Suprapubic skin (tissue), 4 donors: ENCODE data around the gene CT45A9. TPM values are rescaled to one million over a fixed set of nuclear protein-coding genes. Genes with fewer than 3 reads are reported as not detected.
"Not testable (repeated sequence)": the region's sequence is repeated elsewhere in the genome, so short reads cannot be mapped to it uniquely, and the experiment has no call there.

Source experiments
- DNase-seq, 2 donors: peaks; one replicate each; pipeline ENCODE4 v3.0.0-alpha.2; 2019; ENCODE audit warnings: low spot score in 2 of 2
- H3K27ac ChIP-seq: fragments of 200-600 bp; sonication (generic); one replicate; pipeline ENCODE4 v1.5.1; 2019
- H3K27me3 ChIP-seq: fragments of 200-600 bp; sonication (generic); one replicate; pipeline ENCODE4 v1.5.1; 2019
- H3K36me3 ChIP-seq: fragments of 200-600 bp; sonication (generic); one replicate; pipeline ENCODE4 v1.5.1; 2019
- H3K4me1 ChIP-seq: fragments of 200-600 bp; sonication (generic); one replicate; pipeline ENCODE4 v1.5.1; 2019
- H3K4me3 ChIP-seq: fragments of 200-600 bp; sonication (generic); one replicate; pipeline ENCODE4 v1.5.1; 2019; ENCODE audit warnings: mild to moderate bottlenecking
- H3K9me3 ChIP-seq: fragments of 200-600 bp; sonication (generic); one replicate; pipeline ENCODE4 v1.5.1; 2019
- CTCF ChIP-seq, 2 donors: fragments of 200-600 bp in 1 of 2; fragments of 450-650 bp in 1 of 2; sonication (generic) in 1 of 2; IDR thresholded peaks; one replicate each; pipeline ENCODE4 v1.5.1; 2016 to 2019; ENCODE audit warnings: antibody characterized with exemption in 2 of 2, mild to moderate bottlenecking in 1 of 2, moderate library complexity in 1 of 2
- EP300 ChIP-seq: sonication (generic); formaldehyde crosslinking; IDR thresholded peaks from one replicate; pipeline ENCODE4 v1.6.1; 2017; ENCODE audit warnings: antibody characterized with exemption
- POLR2A ChIP-seq, 2 donors: fragments of 450-650 bp; IDR thresholded peaks; one replicate each; pipeline ENCODE4 v1.6.1; 2017; ENCODE audit warnings: antibody characterized with exemption in 2 of 2, mild to moderate bottlenecking in 2 of 2, moderate library complexity in 2 of 2
- POLR2AphosphoS5 ChIP-seq, 3 donors: sonication (generic); formaldehyde crosslinking; IDR thresholded peaks; one replicate each; pipeline ENCODE4 v1.6.1; 2017; ENCODE audit warnings: antibody characterized with exemption in 3 of 3
- WGBS: methylation state at CpG from one replicate; pipeline ENCODE4 v1.1.5; 2018; 5-methylcytosine and 5-hydroxymethylcytosine counted together
- total RNA-seq, 4 donors: library from RNA; depleted of rRNA; stranded (reverse); fragments of >200 nt; gene quantifications; one replicate each; pipeline ENCODE4 v1.1.0, GENCODE V29; 2016

CT45A9 gene
- total RNA-seq: not detected

GRCh38 chrX:135871712-135872111 is at the start of gene CT45A9:
CT45A9 (minus strand) TSS chrX:135871812; CDS start chrX:135868061, 3,751 bp downstream.
- not testable (repeated sequence) for H3K9me3 ChIP-seq, H3K4me1 ChIP-seq, H3K27ac ChIP-seq, H3K27me3 ChIP-seq, H3K4me3 ChIP-seq, H3K36me3 ChIP-seq, DNase-seq
- WGBS: no CpG with 5 or more reads among the region's 17 CpGs

- H3K4me1 ChIP-seq, H3K9me3 ChIP-seq, DNase-seq, H3K36me3 ChIP-seq, H3K27me3 ChIP-seq, H3K4me3 ChIP-seq, H3K27ac ChIP-seq: not testable (repeated sequence)
- WGBS: 27% methylated on average over 1 of the region's 1 CpG
These were observed 48.9 kb upstream of the CT45A9 start for GRCh38 chrX:135920516-135920915.

- H3K36me3 ChIP-seq: no peaks in the 10 kb centered on the region
- TF ChIP-seq EP300 (no peak), POLR2AphosphoS5 (IDR thresholded peaks at IDR 0.05) (no peak), CTCF (IDR thresholded peaks at IDR 0.05) (no peak), POLR2A (IDR thresholded peaks at IDR 0.05) (no peak)
- DNase-seq: no peak
- 77% methylated on average over 5 of the region's 5 CpGs for WGBS
- H3K27ac ChIP-seq: no peak overlapping the region
- no peaks in the 10 kb centered on the region for H3K9me3 ChIP-seq
- no peaks in the 10 kb centered on the region for H3K4me1 ChIP-seq
- H3K4me3 ChIP-seq: no peak overlapping the region
- H3K27me3 ChIP-seq: no peaks in the 10 kb centered on the region
These were observed 42.8 kb upstream of the CT45A9 start for GRCh38 chrX:135914404-135914803.

GRCh38 chrX:135910251-135910650 is 38.6 kb upstream of the CT45A9 start:
- no peaks in the 10 kb centered on the region for H3K36me3 ChIP-seq
- 71% methylated on average over 5 of the region's 5 CpGs for WGBS
- no peaks in the 10 kb centered on the region for H3K9me3 ChIP-seq
- H3K27me3 ChIP-seq: no peaks in the 10 kb centered on the region
- TF ChIP-seq POLR2AphosphoS5 (IDR thresholded peaks at IDR 0.05) (no peak), POLR2A (IDR thresholded peaks at IDR 0.05) (no peak), EP300 (no peak), CTCF (IDR thresholded peaks at IDR 0.05) (no peak)
- H3K27ac ChIP-seq: no peak overlapping the region
- no peak overlapping the region for H3K4me3 ChIP-seq
- H3K4me1 ChIP-seq: no peaks in the 10 kb centered on the region
- no peak for DNase-seq

- WGBS: 81% methylated on average over 21 of the region's 22 CpGs
- Histone ChIP-seq H3K36me3 (no peaks in the 10 kb centered on the region), H3K9me3 (no peaks in the 10 kb centered on the region), H3K27me3 (no peaks in the 10 kb centered on the region), H3K4me3 (no peak within 1 kb of the TSS), H3K27ac (no peak within 1 kb of the TSS), H3K4me1 (no peaks in the 10 kb centered on the region)
- DNase-seq: no peak
- no peak for TF ChIP-seq POLR2AphosphoS5 (IDR thresholded peaks at IDR 0.05)
- TF ChIP-seq EP300: no peak
- TF ChIP-seq CTCF (IDR thresholded peaks at IDR 0.05): no peak
- no peak for TF ChIP-seq POLR2A (IDR thresholded peaks at IDR 0.05)
These were observed 21.7 kb upstream of the CT45A9 start, which contains the start of the genes CT45A10 and SAGE1 for GRCh38 chrX:135893294-135893817. CT45A10 (minus strand) TSS chrX:135893444; CDS start chrX:135885344, 8,100 bp downstream. SAGE1 (plus strand) TSS chrX:135893716; CDS start chrX:135896243, 2,527 bp downstream.

GRCh38 chrX:135892781-135893180 is 21.2 kb upstream of the CT45A9 start:
- TF ChIP-seq EP300: no peak
- TF ChIP-seq POLR2AphosphoS5 (IDR thresholded peaks at IDR 0.05): no peak
- TF ChIP-seq POLR2A (IDR thresholded peaks at IDR 0.05): no peak
- no peak for TF ChIP-seq CTCF (IDR thresholded peaks at IDR 0.05)
- H3K27ac ChIP-seq: no peak overlapping the region
- no peaks in the 10 kb centered on the region for H3K27me3 ChIP-seq
- no peak overlapping the region for H3K4me3 ChIP-seq
- WGBS: 80% methylated on average over 11 of the region's 11 CpGs
- DNase-seq: no peak
- H3K9me3 ChIP-seq: no peaks in the 10 kb centered on the region
- H3K36me3 ChIP-seq: no peaks in the 10 kb centered on the region
- no peaks in the 10 kb centered on the region for H3K4me1 ChIP-seq
